Epithelial cell of proximal tubule (primary cell): ENCODE measurements around the gene CD44. TPM values are rescaled to one million over a fixed set of nuclear protein-coding genes. Genes with fewer than 3 reads are reported as not detected.

Experiments used
- DNase-seq: peaks from one replicate; pipeline ENCODE4 v3.0.0-alpha.2; 2011; ENCODE audit warnings: low read depth
- H3K4me3 ChIP-seq: 2 replicates; pipeline ENCODE4 v1.5.1; 2011; ENCODE audit warnings: low read depth, mild to moderate bottlenecking, low read length
- total RNA-seq: library from RNA; depleted of rRNA; stranded (reverse); fragments of >200 nt; gene quantifications from 2 replicates; pipeline ENCODE4 v1.2.3, GENCODE V29; 2015
- TF ChIP-seq, protein P1 (sequence below): conservative IDR thresholded peaks from 2 replicates; pipeline ENCODE4 v1.5.1; 2012; ENCODE audit warnings: low read depth, mild to moderate bottlenecking, low read length

The CD44 gene
- total RNA-seq, 1 donor from 2014 or later, result 296 TPM

GRCh38 chr11:35245786-35246185 lies 106.8 kb downstream of the CD44 start:
- no peak overlapping the region for H3K4me3 ChIP-seq
- no peak for DNase-seq
- TF ChIP-seq, protein P1, sequence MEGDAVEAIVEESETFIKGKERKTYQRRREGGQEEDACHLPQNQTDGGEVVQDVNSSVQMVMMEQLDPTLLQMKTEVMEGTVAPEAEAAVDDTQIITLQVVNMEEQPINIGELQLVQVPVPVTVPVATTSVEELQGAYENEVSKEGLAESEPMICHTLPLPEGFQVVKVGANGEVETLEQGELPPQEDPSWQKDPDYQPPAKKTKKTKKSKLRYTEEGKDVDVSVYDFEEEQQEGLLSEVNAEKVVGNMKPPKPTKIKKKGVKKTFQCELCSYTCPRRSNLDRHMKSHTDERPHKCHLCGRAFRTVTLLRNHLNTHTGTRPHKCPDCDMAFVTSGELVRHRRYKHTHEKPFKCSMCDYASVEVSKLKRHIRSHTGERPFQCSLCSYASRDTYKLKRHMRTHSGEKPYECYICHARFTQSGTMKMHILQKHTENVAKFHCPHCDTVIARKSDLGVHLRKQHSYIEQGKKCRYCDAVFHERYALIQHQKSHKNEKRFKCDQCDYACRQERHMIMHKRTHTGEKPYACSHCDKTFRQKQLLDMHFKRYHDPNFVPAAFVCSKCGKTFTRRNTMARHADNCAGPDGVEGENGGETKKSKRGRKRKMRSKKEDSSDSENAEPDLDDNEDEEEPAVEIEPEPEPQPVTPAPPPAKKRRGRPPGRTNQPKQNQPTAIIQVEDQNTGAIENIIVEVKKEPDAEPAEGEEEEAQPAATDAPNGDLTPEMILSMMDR, result no peak

- DNase-seq, result no peak
- no peak overlapping the region for H3K4me3 ChIP-seq
- TF ChIP-seq, protein P1, result no peak
Observed at GRCh38 chr11:35246745-35247144, 107.8 kb downstream of the CD44 start.

DNA sequence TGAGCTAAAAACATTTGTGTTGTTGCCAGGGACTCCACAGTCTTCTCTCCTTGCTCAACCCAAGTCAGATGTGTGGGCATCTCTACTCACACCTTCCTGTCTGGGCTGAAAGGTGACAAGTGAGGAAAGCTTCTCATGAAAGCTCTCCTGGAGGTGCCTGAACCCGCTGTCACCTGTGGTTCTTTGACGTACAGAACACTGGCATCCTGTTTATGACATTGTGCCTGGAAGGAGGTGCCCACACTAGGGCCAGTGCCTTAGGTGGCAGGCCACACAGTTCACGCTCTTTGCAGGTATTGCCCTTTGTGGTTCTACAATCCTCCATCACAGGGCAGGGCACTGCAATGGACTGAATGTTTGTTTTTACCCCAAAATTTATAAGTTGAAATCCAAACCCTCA lies 108.5 kb downstream of the CD44 start:
- TF ChIP-seq, protein P1, result no peak
- no peak for DNase-seq
- H3K4me3 ChIP-seq, result no peak overlapping the region

GRCh38 chr11:35247863-35248262 lies 108.9 kb downstream of the CD44 start:
- H3K4me3 ChIP-seq, result no peak overlapping the region
- TF ChIP-seq, protein P1, result no peak
- DNase-seq, result no peak

- DNase-seq, result no peak
- no peak overlapping the region for H3K4me3 ChIP-seq
- TF ChIP-seq, protein P1, result no peak
Observed at GRCh38 chr11:35248558-35249323, 109.8 kb downstream of the CD44 start.

DNA sequence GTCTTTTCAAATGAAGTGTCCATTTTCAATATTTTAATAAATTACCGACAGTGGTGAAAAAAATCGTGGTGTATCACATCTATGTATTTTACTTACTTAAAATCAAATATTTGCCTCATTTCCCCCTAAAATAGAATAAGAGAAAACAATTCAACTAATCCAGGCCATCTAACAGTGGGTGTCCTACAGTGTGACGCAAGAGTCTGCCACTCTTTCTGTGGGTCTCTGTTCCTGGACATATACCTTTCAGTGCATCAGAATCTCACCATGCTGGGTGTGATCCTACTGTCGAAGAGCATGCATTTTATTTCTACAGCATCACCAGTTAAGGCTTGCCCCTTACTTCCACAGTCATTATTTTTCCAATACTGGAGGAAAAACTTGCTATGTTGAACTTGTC lies 111.2 kb downstream of the CD44 start:
- TF ChIP-seq, protein P1, result no peak
- DNase-seq, result no peak
- no peak overlapping the region for H3K4me3 ChIP-seq

GRCh38 chr11:35250621-35251020 lies 111.7 kb downstream of the CD44 start:
- TF ChIP-seq, protein P1, result no peak
- DNase-seq, result no peak
- no peak overlapping the region for H3K4me3 ChIP-seq
